SK-N-SH (cell line): ENCODE measurements around the gene CPEB4. TPM values are rescaled to one million over a fixed set of nuclear protein-coding genes. Genes with fewer than 3 reads are reported as not detected.

Experiments used
- CTCF ChIA-PET: fragments of 300-600, 350-600 bp; formaldehyde crosslinking; extraction: SDS; loops from one replicate; lab custom pipeline; 2021; lab: Yijun Ruan, JAX
- POLR2A ChIA-PET: fragments of 350-600 bp; sonication (Branson Sonifier 250); formaldehyde crosslinking; extraction: SDS; loops from one replicate; lab custom pipeline; 2020; ENCODE audit warnings: antibody characterized with exemption, inconsistent platforms; lab: Yijun Ruan, JAX
- DNase-seq: peaks from one replicate; pipeline ENCODE4 v3.0.0; 2012
- H2AFZ ChIP-seq: fragments of 200-600 bp; sonication (generic); 2 replicates; pipeline ENCODE4 v1.8.1; 2016; ENCODE audit warnings: antibody characterized with exemption, mild to moderate bottlenecking, low read depth
- H3F3A ChIP-seq: fragments of 200-600 bp; sonication (generic); replicated peaks from 2 replicates; pipeline ENCODE3; 2016; ENCODE audit warnings: antibody characterized with exemption, mild to moderate bottlenecking; ENCODE audit not compliant: insufficient read depth
- H3K27ac ChIP-seq, 2 experiments: fragments of 200-500 bp in 1 of 2; fragments of 200-600 bp in 1 of 2; sonication (Bioruptor generic) in 1 of 2; sonication (generic), shearing (Covaris generic) in 1 of 2; 2 replicates each; pipeline versions ENCODE4 v1.5.1 to v1.6.1; 2014 to 2016; ENCODE audit warnings: low read depth in 2 of 2, inconsistent platforms in 1 of 2, low read length in 1 of 2, mild to moderate bottlenecking in 1 of 2, mixed read lengths in 1 of 2
- H3K27me3 ChIP-seq: fragments of 200-600 bp; sonication (generic), shearing (Covaris generic); 2 replicates; pipeline ENCODE4 v1.6.1; 2016; ENCODE audit warnings: mixed run types; ENCODE audit not compliant: insufficient read depth
- H3K36me3 ChIP-seq, 2 experiments: fragments of 200-500 bp in 1 of 2; fragments of 200-600 bp in 1 of 2; sonication (Bioruptor generic) in 1 of 2; sonication (generic) in 1 of 2; replicated peaks in 1 of 2; 2 replicates each; pipeline versions ENCODE3 to v1.5.1; 2014 to 2016; ENCODE audit warnings: low read length in 1 of 2, mild to moderate bottlenecking in 1 of 2; ENCODE audit not compliant: insufficient read depth in 2 of 2, control insufficient read depth in 1 of 2
- H3K4me1 ChIP-seq, 2 experiments: fragments of 200-500 bp in 1 of 2; fragments of 200-600 bp in 1 of 2; sonication (Bioruptor generic) in 1 of 2; sonication (generic), shearing (Covaris generic) in 1 of 2; 2 replicates each; pipeline versions ENCODE4 v1.5.1 to v1.6.1; 2014 to 2016; ENCODE audit warnings: low read depth in 1 of 2, low read length in 1 of 2, mixed run types in 1 of 2; ENCODE audit not compliant: insufficient read depth in 2 of 2, control insufficient read depth in 1 of 2
- H3K4me2 ChIP-seq: fragments of 200-600 bp; sonication (generic), shearing (Covaris generic); 2 replicates; pipeline ENCODE4 v1.6.1; 2017; ENCODE audit warnings: mixed run types
- H3K4me3 ChIP-seq, 2 experiments: fragments of 200-500 bp in 1 of 2; fragments of 200-600 bp in 1 of 2; sonication (Bioruptor generic) in 1 of 2; sonication (generic), shearing (Covaris generic) in 1 of 2; 2 replicates each; pipeline versions ENCODE4 v1.5.1 to v1.8.1; 2014 to 2016; ENCODE audit warnings: low read depth in 2 of 2, inconsistent platforms in 1 of 2, low read length in 1 of 2, mild to moderate bottlenecking in 1 of 2, mixed read lengths in 1 of 2, moderate library complexity in 1 of 2
- H3K79me2 ChIP-seq: fragments of 200-600 bp; sonication (generic); 2 replicates; pipeline ENCODE4 v1.8.1; 2017; ENCODE audit warnings: mild to moderate bottlenecking; ENCODE audit not compliant: insufficient read depth
- H3K9ac ChIP-seq: fragments of 200-600 bp; sonication (generic); 2 replicates; pipeline ENCODE4 v1.6.1; 2017; ENCODE audit warnings: mixed run types
- H3K9me2 ChIP-seq: fragments of 200-600 bp; sonication (generic); 2 replicates; pipeline ENCODE4 v1.6.1; 2017; ENCODE audit warnings: mixed run types
- H3K9me3 ChIP-seq: fragments of 200-600 bp; sonication (generic); 2 replicates; pipeline ENCODE4 v1.6.1; 2017; ENCODE audit warnings: mixed run types, mild to moderate bottlenecking, moderate library complexity
- H4K20me1 ChIP-seq: fragments of 200-600 bp; sonication (generic); 2 replicates; pipeline ENCODE4 v1.6.1; 2017; ENCODE audit warnings: mild to moderate bottlenecking, mixed run types; ENCODE audit not compliant: insufficient read depth
- CHD2 ChIP-seq: fragments of 150-350 bp; IDR thresholded peaks from 2 replicates; pipeline ENCODE4 v1.6.1; 2018; ENCODE audit warnings: low read length; ENCODE audit not compliant: partially characterized antibody
- CTCF ChIP-seq: fragments of 200-600 bp; sonication (generic); IDR thresholded peaks from 2 replicates; pipeline ENCODE4 v1.6.1; 2017; ENCODE audit warnings: antibody characterized with exemption, mild to moderate bottlenecking, moderate library complexity
- EP300 ChIP-seq, 2 experiments: IDR thresholded peaks; 2 replicates each; pipeline versions ENCODE4 v1.4.0 to v1.6.1; 2012; ENCODE audit warnings: borderline replicate concordance in 1 of 2, low read depth in 1 of 2, low read length in 1 of 2
- FOSL2 ChIP-seq: IDR thresholded peaks from 2 replicates; pipeline ENCODE4 v1.4.0; 2012; ENCODE audit warnings: low read depth, mild to moderate bottlenecking, moderate library complexity, borderline replicate concordance
- FOXM1 ChIP-seq: IDR thresholded peaks from 2 replicates; pipeline ENCODE4 v1.4.0; 2012; ENCODE audit warnings: low read depth, mild to moderate bottlenecking
- GATA2 ChIP-seq: sonication (generic); formaldehyde crosslinking; IDR thresholded peaks from 2 replicates; pipeline ENCODE4 v1.5.0; 2020; ENCODE audit warnings: mild to moderate bottlenecking, missing genetic modification reagents
- IRF3 ChIP-seq: fragments of 150-350 bp; IDR thresholded peaks from 2 replicates; pipeline ENCODE4 v1.6.1; 2016; ENCODE audit warnings: mild to moderate bottlenecking, low read depth, low read length
- JUND ChIP-seq: IDR thresholded peaks from 2 replicates; pipeline ENCODE4 v1.4.0; 2012
- NRF1 ChIP-seq: IDR thresholded peaks from 2 replicates; pipeline ENCODE4 v1.6.1; 2012; ENCODE audit warnings: low read depth, mild to moderate bottlenecking, low read length
- PBX3 ChIP-seq: IDR thresholded peaks from 2 replicates; pipeline ENCODE4; 2012
- REST ChIP-seq: IDR thresholded peaks from 2 replicates; pipeline ENCODE4 v1.6.1; 2012; ENCODE audit warnings: mild to moderate bottlenecking, low read depth, low read length, moderate library complexity
- RFX5 ChIP-seq: IDR thresholded peaks from 2 replicates; pipeline ENCODE4 v1.6.1; 2012; ENCODE audit warnings: mild to moderate bottlenecking, improper control_type of control experiment, low read length
- RXRA ChIP-seq: IDR thresholded peaks from 2 replicates; pipeline ENCODE4 v1.4.0; 2012; ENCODE audit warnings: low read depth, mild to moderate bottlenecking, borderline replicate concordance
- SIN3A ChIP-seq: IDR thresholded peaks from 2 replicates; pipeline ENCODE4 v1.6.1; 2012; ENCODE audit warnings: low read depth, mild to moderate bottlenecking, low read length, moderate library complexity, borderline replicate concordance
- TAF1 ChIP-seq: IDR thresholded peaks from 2 replicates; pipeline ENCODE4 v1.6.1; 2012; ENCODE audit warnings: low read depth, mild to moderate bottlenecking, low read length, moderate library complexity, borderline replicate concordance
- TCF12 ChIP-seq: IDR thresholded peaks from 2 replicates; pipeline ENCODE4 v1.4.0; 2012
- TEAD4 ChIP-seq: IDR thresholded peaks from 2 replicates; pipeline ENCODE4 v1.4.0; 2012; ENCODE audit warnings: mild to moderate bottlenecking, borderline replicate concordance; ENCODE audit not compliant: insufficient read depth
- USF2 ChIP-seq: fragments of 150-350 bp; IDR thresholded peaks from 2 replicates; pipeline ENCODE4 v1.6.1; 2017; ENCODE audit warnings: antibody characterized with exemption, low read length, low read depth, borderline replicate concordance
- ZBTB33 ChIP-seq: IDR thresholded peaks from 2 replicates; pipeline ENCODE4 v1.4.0; 2012; ENCODE audit warnings: low read depth, borderline replicate concordance
- WGBS: methylation state at CpG from one replicate; pipeline ENCODE4 v1.1.6; 2017; ENCODE audit warnings: low lambda C conversion rate; 5-methylcytosine and 5-hydroxymethylcytosine counted together
- polyA plus RNA-seq, 3 experiments: library from polyadenylated mRNA; depleted of rRNA; stranded (reverse); fragments of >200 nt; gene quantifications; 2 replicates each; pipeline ENCODE4 v1.2.3, GENCODE V29; 2012

CPEB4 gene
- polyA plus RNA-seq, 1 of the 3 experiments (the other 2 are of a cell fraction), result 6.8 TPM

GRCh38 chr5:173880306-173880985 is 7.7 kb upstream of the CPEB4 start:
- WGBS, result 76% methylated on average over 5 of the region's 5 CpGs
- H3K27me3 ChIP-seq, result no peaks in the 10 kb centered on the region
- DNase-seq, result no peak
- H4K20me1 ChIP-seq, result no peaks in the 10 kb centered on the region
- TF ChIP-seq GATA2 (no peak), IRF3 (no peak), CTCF (no peak), REST (no peak), CHD2 (no peak), USF2 (no peak), FOXM1 (no peak), ZBTB33 (no peak), FOSL2 (no peak), PBX3 (no peak), JUND (no peak), TCF12 (no peak), TAF1 (no peak), TEAD4 (no peak), EP300 (IDR thresholded peaks at IDR 0.05; ENCODE audit: borderline replicate concordance in 1 of 2, low read depth in 1 of 2, low read length in 1 of 2) (no peak), RXRA (no peak), NRF1 (no peak), SIN3A (no peak), RFX5 (no peak)
- no peak overlapping the region for H3K4me2 ChIP-seq
- H3K79me2 ChIP-seq, result no peaks in the 10 kb centered on the region
- no peak overlapping the region for H3K27ac ChIP-seq
- H3K4me3 ChIP-seq, result no peak overlapping the region
- H3K9me3 ChIP-seq, result no peaks in the 10 kb centered on the region
- ChIA-PET CTCF (interaction anchor here (0.6 to 1.1 kb wide), 2 partner anchors 110 to 514 kb away, joined by 3 to 4 read pairs; no protein-coding TSS in a partner anchor), POLR2A (no interaction called here)
- H3K36me3 ChIP-seq, result no peaks in the 10 kb centered on the region
- no peaks in the 10 kb centered on the region for H3K9me2 ChIP-seq
- no peak overlapping the region for H2AFZ ChIP-seq
- H3K9ac ChIP-seq, result no peak overlapping the region
- no peaks in the 10 kb centered on the region for H3F3A ChIP-seq
- peaks cover 0 to 6% of the 10 kb centered on the region in 2 experiments; a peak in 1 of 4 replicates for H3K4me1 ChIP-seq
